AG09319 (cell line): ENCODE measurements around the gene SLC19A1.

ENCODE experiments used
- DNase-seq: peaks from one replicate; pipeline ENCODE4 v3.0.0-alpha.2; 2010; ENCODE audit warnings: low read depth; ENCODE audit errors: extremely low read depth
- CTCF ChIP-seq: IDR thresholded peaks from 2 replicates; pipeline ENCODE4 v1.5.1; 2011; ENCODE audit warnings: low read depth, mild to moderate bottlenecking, inconsistent platforms, low read length, moderate library complexity

The SLC19A1 gene

DNA sequence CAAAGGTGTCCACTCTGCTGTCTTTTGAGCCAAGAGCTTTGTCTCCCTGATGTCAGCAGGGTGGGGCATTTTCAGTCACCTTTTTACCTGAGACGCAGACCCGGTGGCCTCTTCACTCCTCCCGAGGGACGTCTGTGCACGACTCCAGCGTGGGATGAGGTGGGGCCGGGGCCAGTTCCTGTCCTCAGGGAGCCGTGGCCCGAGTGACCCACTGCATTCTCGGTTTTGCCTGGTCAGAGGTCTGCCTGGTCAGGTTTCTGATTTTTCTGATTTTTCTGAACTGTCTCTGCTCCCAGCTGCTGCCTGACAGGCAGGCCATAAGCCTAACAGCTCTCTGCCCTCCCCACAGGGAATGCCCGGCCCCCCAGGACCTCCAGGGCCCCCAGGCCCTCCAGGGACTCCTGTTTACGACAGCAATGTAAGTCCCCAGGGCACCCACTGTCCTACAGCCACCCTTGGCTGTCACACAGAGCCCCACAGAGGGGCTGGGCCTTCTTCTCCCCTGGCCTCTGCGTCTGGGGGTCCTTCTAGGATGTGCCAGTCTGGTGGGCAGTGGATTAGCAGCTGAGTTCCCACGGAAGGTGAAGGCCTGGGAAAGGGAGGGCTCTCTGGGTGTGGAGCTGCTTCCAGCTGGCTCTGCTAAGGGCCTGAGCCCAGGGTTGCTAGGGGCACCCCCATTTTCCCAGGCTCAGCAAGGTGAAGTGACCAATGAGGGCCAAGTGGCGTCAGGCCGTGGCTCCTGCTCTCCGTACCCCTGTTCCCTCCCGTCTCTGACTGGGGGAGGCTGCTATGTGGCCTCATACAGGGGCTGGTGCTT lies 45.9 kb downstream of the SLC19A1 start:
- DNase-seq, result no peak
- TF ChIP-seq CTCF, result no peak

DNA sequence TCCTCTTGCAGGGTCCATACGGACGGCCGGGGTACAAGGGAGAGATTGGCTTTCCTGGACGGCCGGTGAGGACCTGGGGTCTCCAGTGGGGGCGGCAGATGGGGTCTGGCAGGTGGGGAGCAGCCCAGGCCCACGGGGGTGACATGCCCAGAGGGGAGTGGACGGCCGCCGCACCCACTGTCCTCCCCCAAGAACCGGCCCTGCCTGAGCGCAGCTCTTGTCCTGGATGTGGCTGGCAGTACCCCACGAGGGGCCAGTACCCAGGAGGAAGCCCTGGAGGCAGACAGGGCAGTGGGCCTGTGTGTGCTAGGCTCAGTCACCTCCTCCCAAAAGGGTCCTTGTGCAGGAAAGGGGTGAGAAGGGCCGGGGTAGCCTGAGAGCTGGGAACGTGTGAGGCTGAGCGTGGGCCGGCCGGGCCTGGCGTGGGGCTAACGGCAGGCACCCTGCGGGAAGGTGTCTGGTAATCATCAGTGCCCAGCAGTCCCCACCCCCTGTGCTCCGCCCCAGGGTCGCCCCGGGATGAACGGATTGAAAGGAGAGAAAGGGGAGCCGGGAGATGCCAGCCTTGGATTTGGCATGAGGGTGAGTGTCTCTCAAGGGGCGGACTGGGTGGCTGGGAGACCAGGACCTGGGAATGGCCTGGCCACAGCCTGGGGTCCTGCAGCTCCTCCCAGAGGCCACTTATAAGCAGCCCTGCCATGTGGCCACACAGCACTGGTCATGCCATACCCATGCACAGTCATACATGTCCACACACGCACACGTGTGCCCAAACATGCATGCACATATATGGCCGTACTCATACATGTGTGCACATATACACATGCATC lies 47.2 kb downstream of the SLC19A1 start:
- no peak for DNase-seq
- no peak for TF ChIP-seq CTCF

DNA sequence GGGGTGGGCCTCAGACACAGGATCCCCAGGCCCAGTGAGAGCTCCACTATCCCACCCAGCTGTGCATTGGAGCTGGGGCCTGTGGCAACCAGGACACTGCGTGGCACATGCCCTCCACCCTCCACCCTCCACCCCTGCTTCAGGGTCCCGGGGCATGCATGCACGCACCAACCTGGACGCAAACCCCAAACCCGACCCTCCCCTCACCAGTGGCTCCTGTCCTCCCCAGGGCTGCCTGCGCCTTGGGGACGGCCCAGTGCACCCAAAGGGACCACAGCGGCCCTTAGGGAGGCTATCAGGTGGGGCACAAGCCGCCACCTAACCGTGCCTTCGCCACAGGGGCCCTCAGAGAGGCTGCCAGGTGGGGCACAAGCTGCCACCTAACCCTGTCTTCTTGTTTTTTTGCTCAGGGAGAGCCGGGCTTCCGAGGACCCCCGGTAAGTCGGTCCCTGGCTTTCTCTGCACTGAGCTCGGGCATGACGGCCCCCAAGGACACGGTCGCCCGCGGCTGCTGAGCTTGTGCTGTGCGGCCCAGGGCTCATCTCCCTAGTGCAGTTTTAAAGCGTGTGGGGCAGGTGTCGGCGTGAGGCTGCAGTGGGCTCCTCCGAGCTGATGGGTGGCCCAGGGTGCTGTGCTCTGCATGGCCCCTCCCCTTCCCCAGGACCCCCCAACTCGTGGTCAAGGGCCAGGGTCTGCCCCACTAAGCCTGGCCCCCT lies 47.9 kb downstream of the SLC19A1 start:
- no peak for TF ChIP-seq CTCF
- DNase-seq, result no peak

DNA sequence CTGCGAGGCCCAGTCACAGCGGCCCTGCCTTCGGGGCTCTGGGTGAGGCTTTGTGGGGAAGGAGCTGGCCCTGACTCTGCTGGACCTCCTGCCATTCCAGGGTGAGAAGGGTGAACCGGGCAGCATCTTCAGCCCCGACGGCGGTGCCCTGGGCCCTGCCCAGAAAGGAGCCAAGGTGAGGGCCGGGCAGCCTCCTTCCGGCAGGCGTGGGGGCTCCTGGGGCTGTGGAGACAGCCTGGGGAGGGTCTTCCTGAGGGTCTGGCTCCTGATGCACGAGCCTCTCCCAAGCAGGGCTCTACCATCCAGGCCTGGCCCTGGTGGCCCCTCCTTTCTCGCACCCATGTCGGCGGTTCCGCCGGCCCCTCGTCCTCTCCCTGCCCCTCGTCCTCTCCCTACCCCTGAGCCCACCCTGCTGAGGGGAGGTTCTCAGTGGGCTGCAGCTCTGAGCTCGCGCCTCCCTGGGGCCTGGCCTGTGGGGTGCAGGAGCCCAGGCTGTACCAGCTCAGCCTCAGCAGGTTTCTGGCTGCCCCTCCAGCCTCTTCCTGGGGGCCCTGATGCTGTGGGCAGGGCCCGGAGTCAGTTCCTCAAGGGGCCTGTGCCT lies 48.7 kb downstream of the SLC19A1 start:
- no peak for TF ChIP-seq CTCF
- no peak for DNase-seq

- DNase-seq, result no peak
- no peak for TF ChIP-seq CTCF
These were observed 49.5 kb downstream of the SLC19A1 start for GRCh38 chr21:45492765-45493164.

- DNase-seq, result no peak
- no peak for TF ChIP-seq CTCF
These were observed 50.6 kb downstream of the SLC19A1 start for GRCh38 chr21:45491623-45492022.
